Type B pancreatic cell (in vitro differentiated cells): Measurements from ENCODE around the gene OTOG. TPM values are rescaled to one million over a fixed set of nuclear protein-coding genes. Genes with fewer than 3 reads are reported as not detected.

Experiments
- DNase-seq: peaks from one replicate; pipeline ENCODE4 v3.0.0; 2021; ENCODE audit warnings: mixed read lengths; ENCODE audit not compliant: unreplicated experiment; ENCODE audit errors: extremely low spot score
- H3K27ac Mint-ChIP-seq: 2 replicates; pipeline ENCODE4 v1.8.0; 2021; ENCODE audit warnings: mild to moderate bottlenecking, mixed read lengths
- H3K27me3 Mint-ChIP-seq: 2 replicates; pipeline ENCODE4 v1.8.0; 2021; ENCODE audit warnings: mixed read lengths
- H3K36me3 Mint-ChIP-seq: 2 replicates; pipeline ENCODE4 v1.8.0; 2021; ENCODE audit warnings: mixed read lengths
- H3K4me1 Mint-ChIP-seq: one replicate; pipeline ENCODE4 v1.8.0; 2021; ENCODE audit warnings: mixed read lengths; ENCODE audit not compliant: unreplicated experiment
- H3K4me3 Mint-ChIP-seq: 2 replicates; pipeline ENCODE4 v1.8.0; 2021; ENCODE audit warnings: mild to moderate bottlenecking, mixed read lengths
- H3K9me3 Mint-ChIP-seq: 2 replicates; pipeline ENCODE4 v1.8.0; 2021; ENCODE audit warnings: mixed read lengths
- total RNA-seq: library from RNA; stranded (reverse); gene quantifications from 2 replicates; pipeline ENCODE4 v1.2.1, GENCODE V29; 2021; ENCODE audit warnings: low replicate concordance
- TF ChIP-seq, protein P1 (sequence below): fragments of 200-600 bp; sonication (generic); conservative IDR thresholded peaks from 2 replicates; pipeline ENCODE4 v1.5.0; 2021; ENCODE audit warnings: antibody characterized with exemption, mild to moderate bottlenecking

Gene OTOG
- total RNA-seq, 1 donor from 2014 or later: 1.5 TPM

DNA sequence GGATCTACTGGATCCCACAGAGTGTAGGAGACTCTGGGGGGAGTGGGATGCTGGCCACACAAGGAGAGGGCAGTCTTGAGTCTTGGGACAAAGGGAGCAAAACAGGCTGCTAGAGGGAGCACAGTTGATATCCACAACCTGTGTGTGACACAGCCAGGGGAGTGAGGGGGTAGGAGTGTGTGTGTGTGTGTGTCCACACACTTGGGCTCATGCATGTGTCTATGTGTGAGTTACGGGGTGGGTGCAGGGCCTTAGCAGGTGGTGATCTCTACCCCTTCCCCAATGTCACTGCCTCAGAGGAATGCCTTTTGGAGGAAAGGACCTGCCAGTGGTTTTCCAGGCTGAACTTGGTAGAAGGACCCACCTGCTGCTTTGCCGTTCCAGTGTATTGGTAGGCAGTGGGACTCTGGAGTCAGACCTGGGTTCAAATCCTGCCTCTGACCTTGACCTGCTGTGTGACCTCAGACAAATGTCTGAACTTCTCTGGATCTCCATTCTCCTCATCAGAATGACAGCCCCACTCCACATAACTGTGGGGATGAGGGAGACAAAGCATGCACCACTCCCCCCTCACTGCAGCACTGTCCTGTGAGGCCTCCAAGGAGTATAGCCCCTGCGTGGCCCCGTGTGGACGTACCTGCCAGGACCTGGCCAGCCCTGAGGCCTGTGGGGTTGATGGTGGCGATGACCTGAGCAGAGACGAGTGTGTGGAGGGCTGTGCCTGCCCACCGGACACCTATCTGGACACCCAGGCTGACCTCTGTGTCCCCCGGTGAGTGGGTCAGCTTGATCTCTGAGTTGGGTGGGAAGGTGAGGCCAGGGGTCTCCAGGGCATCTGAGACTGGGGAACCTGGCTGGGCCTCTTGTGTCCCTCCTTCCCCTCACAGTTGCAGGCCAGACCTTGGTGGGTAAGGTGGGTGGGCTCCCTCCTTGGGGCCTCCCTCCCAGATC, 27.4 kb downstream of the OTOG start:
- H3K9me3 Mint-ChIP-seq: no peaks in the 10 kb centered on the region
- H3K36me3 Mint-ChIP-seq: no peaks in the 10 kb centered on the region
- peaks cover 13% of the 10 kb centered on the region for H3K4me1 Mint-ChIP-seq
- peaks cover 20% of the 10 kb centered on the region for H3K27me3 Mint-ChIP-seq
- peak; percentile 52 for DNase-seq
- no peak overlapping the region for H3K27ac Mint-ChIP-seq
- TF ChIP-seq, protein P1, sequence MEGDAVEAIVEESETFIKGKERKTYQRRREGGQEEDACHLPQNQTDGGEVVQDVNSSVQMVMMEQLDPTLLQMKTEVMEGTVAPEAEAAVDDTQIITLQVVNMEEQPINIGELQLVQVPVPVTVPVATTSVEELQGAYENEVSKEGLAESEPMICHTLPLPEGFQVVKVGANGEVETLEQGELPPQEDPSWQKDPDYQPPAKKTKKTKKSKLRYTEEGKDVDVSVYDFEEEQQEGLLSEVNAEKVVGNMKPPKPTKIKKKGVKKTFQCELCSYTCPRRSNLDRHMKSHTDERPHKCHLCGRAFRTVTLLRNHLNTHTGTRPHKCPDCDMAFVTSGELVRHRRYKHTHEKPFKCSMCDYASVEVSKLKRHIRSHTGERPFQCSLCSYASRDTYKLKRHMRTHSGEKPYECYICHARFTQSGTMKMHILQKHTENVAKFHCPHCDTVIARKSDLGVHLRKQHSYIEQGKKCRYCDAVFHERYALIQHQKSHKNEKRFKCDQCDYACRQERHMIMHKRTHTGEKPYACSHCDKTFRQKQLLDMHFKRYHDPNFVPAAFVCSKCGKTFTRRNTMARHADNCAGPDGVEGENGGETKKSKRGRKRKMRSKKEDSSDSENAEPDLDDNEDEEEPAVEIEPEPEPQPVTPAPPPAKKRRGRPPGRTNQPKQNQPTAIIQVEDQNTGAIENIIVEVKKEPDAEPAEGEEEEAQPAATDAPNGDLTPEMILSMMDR: no peak
- no peak overlapping the region for H3K4me3 Mint-ChIP-seq

DNA sequence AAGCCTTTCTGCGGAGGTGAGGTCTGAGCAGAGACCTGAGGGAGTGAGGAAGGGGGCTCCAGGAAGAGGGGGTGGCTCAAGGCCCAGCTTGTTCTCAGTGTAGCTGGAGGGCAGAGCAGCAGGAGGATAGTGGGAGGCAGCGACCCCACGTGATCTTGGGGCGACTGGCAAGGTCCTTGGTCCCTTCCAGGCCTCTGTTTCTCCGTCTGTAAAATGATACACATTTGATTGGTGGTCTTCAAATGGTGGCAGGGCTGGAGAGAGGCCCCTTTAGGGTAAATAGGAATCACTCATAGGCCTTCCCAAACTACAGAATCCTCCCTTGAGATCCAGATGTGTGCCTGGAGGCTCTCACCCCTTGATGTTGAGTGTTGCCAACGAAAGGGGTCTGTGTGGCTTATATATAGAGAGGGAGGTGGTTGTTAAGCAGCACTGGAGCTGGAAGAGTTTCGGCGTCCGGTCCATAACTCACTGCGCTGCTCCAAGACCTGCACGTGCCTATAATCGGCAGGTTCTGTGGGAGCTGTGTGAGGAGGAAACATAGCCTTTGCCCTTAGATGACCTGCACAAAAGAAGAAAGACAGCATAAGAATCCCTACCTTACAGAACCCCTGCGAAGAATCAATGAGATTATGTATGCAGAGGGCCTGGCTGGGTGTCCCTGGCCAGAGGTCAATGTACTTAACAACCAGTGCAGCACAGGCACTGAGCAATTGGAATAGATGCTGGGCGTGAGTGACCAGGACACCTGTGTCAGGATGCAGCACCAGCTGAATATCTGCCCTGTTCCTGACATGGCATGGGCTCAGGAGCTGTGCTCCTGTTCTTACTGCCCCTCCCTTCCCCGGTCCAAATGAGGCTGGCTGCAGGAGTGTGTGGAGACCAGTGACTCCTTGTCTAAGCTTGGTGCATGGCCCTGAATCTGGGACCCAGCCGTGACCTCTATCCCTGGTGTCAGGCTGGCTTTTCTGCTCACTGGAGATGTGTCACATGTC, 28.7 kb downstream of the OTOG start:
- DNase-seq: peak; percentile 57
- TF ChIP-seq, protein P1: no peak
- H3K4me3 Mint-ChIP-seq: no peak overlapping the region
- H3K27ac Mint-ChIP-seq: no peak overlapping the region
- no peaks in the 10 kb centered on the region for H3K9me3 Mint-ChIP-seq
- peaks cover 13% of the 10 kb centered on the region for H3K4me1 Mint-ChIP-seq
- peaks cover 24% of the 10 kb centered on the region for H3K27me3 Mint-ChIP-seq
- H3K36me3 Mint-ChIP-seq: no peaks in the 10 kb centered on the region

DNA sequence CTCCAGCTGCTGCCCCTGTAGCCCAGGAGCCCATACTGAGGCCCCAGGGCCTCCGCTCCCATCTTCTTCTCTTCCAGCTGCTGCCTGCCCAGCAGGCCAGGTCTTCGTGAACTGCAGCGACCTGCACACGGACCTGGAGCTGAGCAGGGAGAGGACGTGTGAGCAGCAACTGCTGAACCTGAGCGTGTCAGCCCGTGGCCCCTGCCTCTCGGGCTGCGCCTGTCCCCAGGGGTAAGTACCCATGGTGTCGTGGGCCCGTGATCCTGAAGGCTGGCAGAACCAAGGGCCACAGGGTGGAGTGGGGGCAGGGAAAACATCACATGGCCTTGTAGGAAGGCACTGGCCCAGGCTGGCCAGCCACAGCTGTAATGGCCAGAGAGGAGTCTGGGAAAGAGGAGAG, 31.2 kb downstream of the OTOG start:
- TF ChIP-seq, protein P1: no peak
- H3K27ac Mint-ChIP-seq: no peak overlapping the region
- peaks cover 14% of the 10 kb centered on the region for H3K27me3 Mint-ChIP-seq
- H3K9me3 Mint-ChIP-seq: no peaks in the 10 kb centered on the region
- peak; percentile 54 for DNase-seq
- H3K36me3 Mint-ChIP-seq: no peaks in the 10 kb centered on the region
- peaks cover 8% of the 10 kb centered on the region for H3K4me1 Mint-ChIP-seq
- no peak overlapping the region for H3K4me3 Mint-ChIP-seq

DNA sequence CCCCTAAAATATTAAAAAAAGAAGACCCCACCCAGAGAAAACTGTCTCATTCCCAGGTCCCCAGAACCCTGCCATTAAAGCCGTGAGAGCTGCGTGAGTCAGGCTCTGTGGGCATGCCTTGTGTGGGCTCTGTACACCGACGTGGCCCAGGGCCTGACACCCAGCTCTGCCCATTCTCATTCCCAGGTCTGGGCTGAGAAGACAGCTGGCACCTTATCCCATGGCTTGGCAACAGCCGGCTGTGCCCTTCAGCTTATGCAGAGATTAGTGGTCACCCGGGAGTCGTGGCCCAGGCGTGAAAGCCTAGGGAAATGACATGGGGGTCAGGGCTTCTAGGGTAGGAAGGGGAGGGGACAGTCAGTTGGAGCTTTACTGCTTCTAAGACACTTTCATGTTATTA, 31.9 kb downstream of the OTOG start:
- H3K27me3 Mint-ChIP-seq: peaks cover 14% of the 10 kb centered on the region
- peaks cover 8% of the 10 kb centered on the region for H3K4me1 Mint-ChIP-seq
- peak; percentile 64 for DNase-seq
- no peak overlapping the region for H3K27ac Mint-ChIP-seq
- TF ChIP-seq, protein P1: no peak
- H3K36me3 Mint-ChIP-seq: no peaks in the 10 kb centered on the region
- H3K9me3 Mint-ChIP-seq: no peaks in the 10 kb centered on the region
- no peak overlapping the region for H3K4me3 Mint-ChIP-seq

DNA sequence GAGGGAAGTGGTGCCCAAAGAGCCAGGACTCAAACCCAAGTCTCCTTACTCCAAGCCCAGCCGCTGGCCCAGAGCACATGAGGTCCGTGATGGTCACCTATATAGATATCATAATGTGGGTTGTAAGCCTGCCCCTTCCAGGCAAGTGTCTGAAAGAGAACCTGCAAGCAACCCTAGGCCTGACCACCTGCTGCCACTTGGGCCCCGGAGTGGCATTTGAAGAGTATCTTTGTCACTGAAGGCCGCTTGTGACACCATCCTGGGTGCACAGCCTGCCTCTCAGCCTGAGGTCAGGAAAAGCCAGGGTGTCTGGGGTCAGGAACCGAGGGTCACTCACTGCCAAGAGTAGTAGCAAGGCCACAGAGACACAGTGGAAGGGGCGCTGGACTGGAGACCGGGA, 32.4 kb downstream of the OTOG start:
- H3K27ac Mint-ChIP-seq: no peak overlapping the region
- peaks cover 8% of the 10 kb centered on the region for H3K4me1 Mint-ChIP-seq
- H3K4me3 Mint-ChIP-seq: no peak overlapping the region
- H3K36me3 Mint-ChIP-seq: no peaks in the 10 kb centered on the region
- H3K27me3 Mint-ChIP-seq: peaks cover 14% of the 10 kb centered on the region
- peak; percentile 47 for DNase-seq
- TF ChIP-seq, protein P1: no peak
- H3K9me3 Mint-ChIP-seq: no peaks in the 10 kb centered on the region
